ENCODE data around the gene SLC2A2. TPM values are rescaled to one million over a fixed set of nuclear protein-coding genes. Genes with fewer than 3 reads are reported as not detected.

Gene SLC2A2
- not detected for total RNA-seq

DNA sequence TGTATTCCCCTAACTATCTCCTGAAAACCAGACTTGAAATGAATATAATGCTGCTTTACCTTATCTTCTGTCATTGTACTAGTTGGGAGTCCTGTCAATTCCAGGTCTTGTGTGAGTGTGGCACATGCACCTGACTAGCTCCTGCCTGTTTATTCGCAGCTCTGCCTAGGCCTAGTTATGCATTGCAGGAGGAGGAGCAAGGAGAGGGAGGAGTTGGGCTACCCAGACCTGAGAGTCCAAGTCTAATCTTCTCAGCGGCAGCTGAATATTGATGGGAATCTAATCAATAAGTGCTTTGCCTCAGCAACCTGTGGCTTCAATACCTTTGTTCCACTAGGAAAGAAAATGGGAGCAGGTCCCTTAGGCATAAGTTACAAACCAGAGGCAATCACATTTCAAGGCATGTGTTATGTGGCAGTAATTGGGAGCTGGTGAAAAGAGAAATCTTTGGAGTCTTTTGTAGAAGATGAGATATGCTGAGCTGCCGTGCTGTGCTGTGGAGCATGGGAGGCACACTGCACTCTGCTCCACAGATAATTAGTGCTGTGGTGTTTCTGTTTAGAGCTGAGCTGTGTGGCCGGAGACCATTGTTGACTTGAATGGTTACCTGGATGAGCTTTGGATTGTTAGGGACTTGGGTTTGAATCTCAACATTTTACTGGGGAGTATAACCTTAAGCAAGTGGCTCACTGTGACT is at the start of gene SLC2A2:
Gene SLC2A2 (minus strand): TSS at position 124 of the 697 bp plus-strand sequence. CDS start 50 bp downstream, at position 74.
- no peaks in the 10 kb centered on the region for H3K36me3 Mint-ChIP-seq
- no peak within 1 kb of the TSS for H3K4me3 Mint-ChIP-seq
- H3K27ac Mint-ChIP-seq: no peak within 1 kb of the TSS
- CTCF ChIA-PET: no interaction called here
- H3K4me1 Mint-ChIP-seq: no peaks in the 10 kb centered on the region
- H3K27me3 Mint-ChIP-seq: peaks cover 24% of the 10 kb centered on the region
- DNase-seq (no peak), ATAC-seq (no peak)
- no peaks in the 10 kb centered on the region for H3K9me3 Mint-ChIP-seq (ENCODE audit: low read depth)

DNA sequence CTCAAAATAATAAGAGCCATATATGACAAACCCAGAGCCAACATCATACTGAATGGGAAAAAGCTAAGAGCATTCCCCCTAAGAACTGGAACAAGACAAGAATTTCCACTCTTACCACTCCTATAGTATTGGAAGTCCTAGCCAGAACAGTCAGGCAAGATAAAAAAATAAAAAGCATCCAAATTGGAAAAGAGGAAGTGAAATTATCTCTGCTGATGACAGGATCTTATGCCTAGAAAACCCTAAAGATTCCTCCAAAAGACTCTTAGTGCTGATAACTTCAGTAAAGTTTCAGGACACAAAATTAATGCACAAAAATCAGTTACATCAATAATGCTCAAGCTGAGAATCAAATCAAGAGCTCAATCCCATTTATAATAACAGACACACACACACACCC is 45.9 kb upstream of the SLC2A2 start:
- Mint-ChIP-seq H3K9me3 (ENCODE audit: low read depth) (no peaks in the 10 kb centered on the region), H3K27me3 (no peaks in the 10 kb centered on the region), H3K4me3 (no peak overlapping the region), H3K36me3 (peaks cover 30% of the 10 kb centered on the region), H3K4me1 (no peaks in the 10 kb centered on the region), H3K27ac (no peak overlapping the region)
- CTCF ChIA-PET: interaction anchor here (0.6 kb wide), 1 partner anchor 183 kb away, joined by 4 read pairs; no protein-coding TSS in a partner anchor
- no peak for ATAC-seq
- DNase-seq: no peak

DNA sequence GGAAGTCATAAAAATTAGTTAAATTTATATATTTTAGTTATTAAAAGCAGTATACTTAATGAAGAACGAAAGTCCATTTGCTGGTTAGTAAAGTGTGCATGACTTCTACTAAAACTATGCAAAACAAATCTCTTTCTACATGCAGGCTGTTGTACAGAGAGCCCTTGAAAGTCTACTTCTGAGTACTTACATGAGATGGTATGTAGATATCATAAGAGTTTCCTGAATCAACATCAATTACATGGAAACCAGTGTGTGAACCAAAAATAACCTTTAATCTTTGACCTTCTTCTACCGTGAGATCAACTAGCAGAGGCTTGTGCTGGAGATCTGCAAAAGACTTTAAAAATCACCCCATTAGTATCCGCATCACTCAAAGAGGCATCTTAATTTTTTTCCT is 42.1 kb upstream of the SLC2A2 start:
- peaks cover 45% of the 10 kb centered on the region for H3K36me3 Mint-ChIP-seq

DNA sequence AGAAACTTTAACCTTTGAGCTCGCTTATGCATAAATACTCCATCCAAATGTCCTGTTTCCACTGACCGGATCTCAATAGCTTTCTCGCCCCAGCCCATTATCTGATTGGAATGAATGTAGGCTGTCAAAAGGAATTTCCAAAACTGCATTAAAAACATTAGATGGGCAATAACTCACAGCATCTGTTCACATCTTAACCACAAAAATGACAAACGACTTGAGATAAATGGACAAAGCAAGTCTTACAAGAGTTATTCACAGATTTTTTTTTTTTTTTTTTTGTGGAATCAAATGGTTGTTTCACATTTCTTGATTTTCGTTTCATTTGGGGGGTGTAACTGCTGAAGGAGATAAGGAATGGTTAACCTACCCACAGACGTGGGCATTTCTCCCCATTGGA is 39.7 kb upstream of the SLC2A2 start:
- Mint-ChIP-seq H3K4me1 (no peaks in the 10 kb centered on the region), H3K27ac (no peak overlapping the region), H3K4me3 (no peak overlapping the region), H3K27me3 (no peaks in the 10 kb centered on the region), H3K9me3 (ENCODE audit: low read depth) (no peaks in the 10 kb centered on the region), H3K36me3 (peaks cover 42% of the 10 kb centered on the region)
- DNase-seq (no peak), ATAC-seq (no peak)
- CTCF ChIA-PET: no interaction called here

More for the DNA sequence above, 42.1 kb upstream of the SLC2A2 start:
- ATAC-seq (no peak), DNase-seq (no peak)
- CTCF ChIA-PET: no interaction called here
- no peak overlapping the region for H3K27ac Mint-ChIP-seq
- H3K4me1 Mint-ChIP-seq: no peaks in the 10 kb centered on the region
- no peaks in the 10 kb centered on the region for H3K9me3 Mint-ChIP-seq (ENCODE audit: low read depth)
- H3K27me3 Mint-ChIP-seq: no peaks in the 10 kb centered on the region
- no peak overlapping the region for H3K4me3 Mint-ChIP-seq

DNA sequence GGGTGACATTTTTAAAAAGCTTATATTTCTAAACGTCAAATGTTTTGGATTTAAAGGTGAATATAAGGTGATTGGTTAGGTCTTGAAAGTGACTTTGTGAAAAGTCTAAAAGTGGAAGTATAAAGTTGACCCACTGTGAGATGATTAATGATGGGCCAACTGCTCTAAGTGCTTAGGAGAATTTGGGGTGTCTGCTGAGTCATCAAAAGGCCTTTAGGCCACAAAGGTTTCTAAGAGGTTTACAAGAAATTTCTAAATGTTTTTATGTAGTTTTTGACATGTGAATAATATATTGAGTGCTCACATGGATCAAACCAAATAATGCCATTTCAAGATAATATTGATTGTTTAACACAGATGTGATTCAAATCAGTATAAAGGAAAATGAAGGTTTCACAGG is 39.2 kb upstream of the SLC2A2 start:
- Mint-ChIP-seq H3K27ac (no peak overlapping the region), H3K9me3 (ENCODE audit: low read depth) (no peaks in the 10 kb centered on the region), H3K4me3 (no peak overlapping the region), H3K27me3 (no peaks in the 10 kb centered on the region), H3K4me1 (no peaks in the 10 kb centered on the region), H3K36me3 (peaks cover 42% of the 10 kb centered on the region)
- no peak for ATAC-seq
- DNase-seq: no peak
- CTCF ChIA-PET: no interaction called here

DNA sequence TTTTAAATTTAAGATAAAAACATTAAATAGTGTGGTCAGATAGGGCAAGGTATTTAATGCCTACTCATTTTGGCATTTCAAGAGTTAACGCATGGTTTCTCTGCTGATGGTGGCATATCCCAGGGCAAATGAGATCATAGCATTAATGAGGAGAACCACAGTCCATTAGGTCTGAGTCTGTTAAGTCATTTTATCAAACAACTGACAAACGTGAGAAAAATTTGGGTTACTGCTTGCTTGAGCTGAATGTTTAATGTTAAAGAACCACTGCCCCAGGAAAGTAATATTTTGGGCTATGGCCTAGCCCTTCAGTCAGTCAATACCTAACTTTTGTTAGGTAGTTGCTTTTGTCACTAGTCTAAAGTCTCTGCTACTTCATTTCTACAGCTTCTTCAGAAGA is 37.9 kb upstream of the SLC2A2 start:
- CTCF ChIA-PET: no interaction called here
- H3K36me3 Mint-ChIP-seq: peaks cover 33% of the 10 kb centered on the region
- H3K27me3 Mint-ChIP-seq: no peaks in the 10 kb centered on the region
- no peak overlapping the region for H3K4me3 Mint-ChIP-seq
- ATAC-seq: no peak
- DNase-seq: no peak
- H3K27ac Mint-ChIP-seq: no peak overlapping the region
- no peaks in the 10 kb centered on the region for H3K4me1 Mint-ChIP-seq
- no peaks in the 10 kb centered on the region for H3K9me3 Mint-ChIP-seq (ENCODE audit: low read depth)

DNA sequence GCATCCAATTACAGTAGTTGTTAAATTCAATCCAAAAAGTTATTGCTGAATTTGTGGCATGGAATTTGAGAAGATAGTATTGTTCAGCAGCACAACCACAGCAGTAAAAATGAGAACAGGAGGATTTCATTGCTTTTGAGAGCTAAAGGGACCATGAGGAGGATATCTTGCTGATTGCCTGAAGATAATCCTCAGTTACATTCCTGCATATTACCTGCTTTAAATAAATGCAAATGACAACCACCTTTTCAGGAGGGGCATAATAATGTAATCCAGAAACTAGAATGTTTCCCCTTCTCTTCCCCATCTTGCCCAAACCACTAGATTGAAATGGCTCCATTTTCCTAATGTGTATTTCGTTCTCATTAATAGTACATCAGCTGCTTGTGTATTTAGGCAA is 35.2 kb upstream of the SLC2A2 start:
- ATAC-seq (no peak), DNase-seq (no peak)
- Mint-ChIP-seq H3K4me1 (no peaks in the 10 kb centered on the region), H3K36me3 (peaks cover 23% of the 10 kb centered on the region), H3K27ac (no peak overlapping the region), H3K9me3 (ENCODE audit: low read depth) (no peaks in the 10 kb centered on the region), H3K27me3 (no peaks in the 10 kb centered on the region), H3K4me3 (no peak overlapping the region)
- CTCF ChIA-PET: interaction anchor here (0.8 kb wide), 1 partner anchor 12 kb away, joined by 3 read pairs; no protein-coding TSS in a partner anchor

DNA sequence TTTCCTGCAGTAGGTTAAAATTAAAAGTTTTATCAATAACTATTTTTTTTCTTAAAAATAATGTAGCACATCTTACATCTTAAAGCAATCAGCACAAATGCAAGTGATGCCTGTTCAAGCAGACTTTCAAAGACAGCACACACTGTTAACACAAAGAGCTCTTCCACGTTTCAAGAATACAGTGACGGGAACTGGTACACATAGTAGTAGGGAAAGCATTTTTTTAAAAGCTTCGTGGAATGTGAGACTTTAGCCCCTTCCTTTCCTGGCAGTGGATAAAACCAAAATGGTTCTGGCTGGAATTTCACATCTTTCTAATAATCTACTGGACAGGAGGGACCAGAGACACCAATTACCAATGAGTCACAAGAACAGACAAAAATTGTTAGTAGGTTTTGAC is 33.5 kb upstream of the SLC2A2 start:
- Mint-ChIP-seq H3K27me3 (no peaks in the 10 kb centered on the region), H3K4me1 (no peaks in the 10 kb centered on the region), H3K36me3 (peaks cover 12% of the 10 kb centered on the region), H3K9me3 (ENCODE audit: low read depth) (no peaks in the 10 kb centered on the region), H3K4me3 (no peak overlapping the region), H3K27ac (no peak overlapping the region)
- ATAC-seq: no peak
- CTCF ChIA-PET: no interaction called here
- no peak for DNase-seq

DNA sequence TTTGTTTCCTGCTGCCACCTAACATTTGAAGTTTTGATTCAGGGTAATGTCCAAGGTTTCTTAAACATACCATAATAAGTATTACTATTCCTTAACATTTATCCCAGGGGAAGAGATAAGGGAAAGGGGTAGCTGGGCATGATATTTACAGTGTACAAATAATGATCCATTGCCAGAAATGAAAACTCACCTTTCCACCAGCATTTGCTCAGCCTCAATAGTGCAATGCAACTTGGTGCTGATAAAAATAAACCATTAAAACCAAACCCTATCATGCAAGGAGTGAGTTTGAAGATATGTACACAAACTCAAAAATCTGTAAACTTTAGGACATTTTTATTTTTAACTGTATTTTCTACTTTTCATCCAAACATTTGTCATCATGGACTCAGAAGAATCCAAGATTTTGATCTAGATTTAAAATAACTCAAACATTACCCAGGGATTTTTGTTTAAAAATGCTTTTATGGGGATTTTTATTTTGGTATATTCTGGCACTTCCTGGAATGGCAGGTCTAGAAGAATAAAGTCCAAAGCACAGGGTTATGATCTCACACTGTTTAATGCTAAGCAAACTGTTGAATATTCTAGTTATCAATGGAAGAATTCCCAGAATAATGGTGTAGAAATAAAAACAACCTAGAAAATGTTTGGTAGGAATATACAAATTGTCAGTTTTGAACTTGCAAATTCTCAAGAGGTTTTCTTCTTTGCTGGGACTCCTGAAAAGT is 32.5 kb upstream of the SLC2A2 start:
- no peak overlapping the region for H3K27ac Mint-ChIP-seq
- peaks cover 8% of the 10 kb centered on the region for H3K36me3 Mint-ChIP-seq
- no peak for ATAC-seq
- H3K4me1 Mint-ChIP-seq: no peaks in the 10 kb centered on the region
- H3K9me3 Mint-ChIP-seq (ENCODE audit: low read depth): no peaks in the 10 kb centered on the region
- CTCF ChIA-PET: no interaction called here
- no peak for DNase-seq
- H3K4me3 Mint-ChIP-seq: no peak overlapping the region
- no peaks in the 10 kb centered on the region for H3K27me3 Mint-ChIP-seq

DNA sequence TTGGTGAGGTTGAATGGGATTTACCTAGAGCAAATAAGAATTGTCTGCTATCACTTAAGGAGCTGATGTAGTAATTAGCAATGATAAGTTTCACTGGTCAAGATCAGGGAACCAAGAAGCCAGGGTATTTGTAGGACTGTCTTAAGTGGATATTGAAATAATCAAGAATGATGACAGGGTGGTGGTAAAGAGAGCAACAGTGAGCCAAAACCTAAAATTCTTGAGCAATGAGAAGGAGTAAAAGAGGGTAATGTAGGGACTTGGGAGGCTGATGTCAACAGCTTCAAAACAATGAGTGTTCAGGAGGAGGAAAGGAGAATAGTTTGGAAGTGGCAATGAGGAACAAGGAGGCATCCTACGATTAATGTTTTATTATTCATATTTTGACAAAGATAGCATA is 31.5 kb upstream of the SLC2A2 start:
- peaks cover 4% of the 10 kb centered on the region for H3K27me3 Mint-ChIP-seq
- H3K4me1 Mint-ChIP-seq: no peaks in the 10 kb centered on the region
- DNase-seq (no peak), ATAC-seq (no peak)
- H3K9me3 Mint-ChIP-seq (ENCODE audit: low read depth): no peaks in the 10 kb centered on the region
- peaks cover 2% of the 10 kb centered on the region for H3K36me3 Mint-ChIP-seq
- no peak overlapping the region for H3K4me3 Mint-ChIP-seq
- CTCF ChIA-PET: no interaction called here
- no peak overlapping the region for H3K27ac Mint-ChIP-seq

DNA sequence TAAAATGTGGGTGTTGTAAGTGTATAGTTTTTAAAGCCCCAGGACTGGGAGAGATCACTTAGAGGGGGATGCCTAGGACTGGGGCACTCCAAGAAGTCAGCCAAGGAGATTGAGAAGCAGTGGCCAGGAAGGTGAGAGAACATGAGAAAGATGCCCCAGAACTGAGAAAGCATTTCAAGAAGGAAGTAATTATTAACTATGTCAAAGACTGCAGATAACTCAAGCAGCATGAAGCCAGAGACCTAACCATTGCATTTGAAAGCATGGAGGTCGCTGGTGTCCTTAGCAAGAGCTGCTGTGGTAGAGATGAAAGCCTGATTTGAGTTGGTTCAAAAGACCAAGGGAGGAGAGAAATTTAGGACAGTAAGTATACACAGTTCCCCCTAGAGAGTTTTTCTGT is 30.6 kb upstream of the SLC2A2 start:
- DNase-seq (no peak), ATAC-seq (no peak)
- no peaks in the 10 kb centered on the region for H3K4me1 Mint-ChIP-seq
- H3K27ac Mint-ChIP-seq: no peak overlapping the region
- H3K27me3 Mint-ChIP-seq: peaks cover 4% of the 10 kb centered on the region
- H3K9me3 Mint-ChIP-seq (ENCODE audit: low read depth): no peaks in the 10 kb centered on the region
- CTCF ChIA-PET: no interaction called here
- H3K36me3 Mint-ChIP-seq: no peaks in the 10 kb centered on the region
- H3K4me3 Mint-ChIP-seq: no peak overlapping the region

DNA sequence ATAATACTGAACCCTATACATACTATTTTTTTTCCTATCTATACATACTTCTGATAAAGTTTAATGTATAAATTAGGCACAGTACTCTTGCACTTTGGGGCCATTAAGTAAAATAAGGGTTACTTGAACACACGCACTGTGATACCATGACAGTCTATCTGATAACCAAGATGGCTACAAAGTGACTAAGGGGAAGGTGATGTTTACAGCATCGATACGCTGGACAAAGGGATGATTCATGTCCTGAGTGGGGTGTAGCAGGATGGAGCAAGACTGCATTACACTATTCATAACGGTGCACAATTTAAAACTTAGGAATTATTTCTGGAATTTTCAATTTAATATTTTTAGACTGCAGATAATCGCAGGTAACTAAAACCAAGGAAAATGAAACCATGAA is 30.0 kb upstream of the SLC2A2 start:
- CTCF ChIA-PET: no interaction called here
- ATAC-seq (no peak), DNase-seq (no peak)
- peaks cover 4% of the 10 kb centered on the region for H3K27me3 Mint-ChIP-seq
- H3K36me3 Mint-ChIP-seq: no peaks in the 10 kb centered on the region
- no peaks in the 10 kb centered on the region for H3K4me1 Mint-ChIP-seq
- no peaks in the 10 kb centered on the region for H3K9me3 Mint-ChIP-seq (ENCODE audit: low read depth)
- H3K4me3 Mint-ChIP-seq: no peak overlapping the region
- H3K27ac Mint-ChIP-seq: no peak overlapping the region

DNA sequence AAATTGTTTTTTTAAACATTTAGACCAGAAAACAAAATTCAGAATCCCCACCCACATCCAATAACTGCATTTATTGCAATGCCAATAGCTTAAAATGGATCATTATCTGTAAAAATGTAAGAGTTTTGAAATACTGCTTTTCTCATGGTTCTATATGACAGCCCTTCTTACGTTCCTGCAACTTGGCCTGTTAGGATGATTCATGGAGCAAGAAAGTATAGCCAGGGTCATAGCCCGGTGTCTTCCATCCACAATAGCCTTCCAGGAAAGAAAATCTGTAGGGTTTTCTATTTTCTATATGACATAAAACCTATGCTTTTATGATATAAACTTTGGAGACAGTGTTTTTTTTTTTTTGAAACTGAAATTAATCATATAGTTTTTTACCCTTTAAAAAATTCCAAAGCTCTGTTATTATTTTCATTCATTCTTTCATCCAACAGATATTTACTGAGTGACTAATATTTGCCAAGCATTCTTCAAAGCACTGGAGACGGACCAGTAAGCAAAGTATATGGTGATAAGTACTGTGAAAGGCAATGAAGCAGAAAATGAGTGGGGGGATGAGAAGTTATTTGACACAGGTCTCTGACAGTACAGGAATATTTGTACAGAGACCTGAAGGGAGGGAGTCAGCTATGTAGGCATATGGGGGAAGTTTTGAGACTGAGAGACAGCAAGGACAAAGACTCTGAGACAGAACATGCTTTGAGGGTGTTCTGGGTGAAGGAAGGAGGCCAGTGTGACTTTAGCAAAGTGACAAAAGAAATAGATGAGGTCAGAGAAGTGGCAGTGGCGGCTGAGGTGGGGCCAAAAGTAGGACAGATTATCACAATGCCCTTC is 29.0 kb upstream of the SLC2A2 start:
- H3K27ac Mint-ChIP-seq: no peak overlapping the region
- peaks cover 5% of the 10 kb centered on the region for H3K27me3 Mint-ChIP-seq
- H3K4me3 Mint-ChIP-seq: no peak overlapping the region
- CTCF ChIA-PET: no interaction called here
- DNase-seq: no peak
- H3K9me3 Mint-ChIP-seq (ENCODE audit: low read depth): no peaks in the 10 kb centered on the region
- no peak for ATAC-seq
- no peaks in the 10 kb centered on the region for H3K4me1 Mint-ChIP-seq
- no peaks in the 10 kb centered on the region for H3K36me3 Mint-ChIP-seq

DNA sequence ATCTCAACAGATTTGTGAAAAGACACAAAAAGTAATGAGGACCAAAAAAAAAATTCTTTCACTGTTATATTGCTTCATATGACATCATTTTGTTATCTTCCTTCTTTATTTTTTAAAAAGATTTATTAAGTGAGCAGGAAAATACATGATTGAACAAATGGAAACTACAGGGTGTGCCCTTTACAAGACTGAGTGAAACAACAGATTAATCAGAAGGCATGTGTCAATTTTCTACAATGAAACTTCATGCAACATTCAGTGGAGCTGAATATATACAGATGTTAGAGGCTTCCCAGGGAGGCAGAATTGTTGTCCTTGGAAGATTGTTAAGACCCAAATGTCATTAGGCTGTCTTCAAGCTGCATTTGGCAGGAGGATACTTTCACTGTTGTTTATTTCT is 28.4 kb upstream of the SLC2A2 start:
- H3K4me1 Mint-ChIP-seq: no peaks in the 10 kb centered on the region
- H3K36me3 Mint-ChIP-seq: no peaks in the 10 kb centered on the region
- no peak for ATAC-seq
- H3K27ac Mint-ChIP-seq: no peak overlapping the region
- H3K27me3 Mint-ChIP-seq: peaks cover 6% of the 10 kb centered on the region
- CTCF ChIA-PET: no interaction called here
- DNase-seq: no peak
- no peak overlapping the region for H3K4me3 Mint-ChIP-seq
- H3K9me3 Mint-ChIP-seq (ENCODE audit: low read depth): no peaks in the 10 kb centered on the region
